DMS114 treated with DMSO at 0.1 percent for 48 hours (cell line): ENCODE measurements around the gene CTNNBL1.
"Not testable (repeated sequence)": the region's sequence is repeated elsewhere in the genome, so short reads cannot be mapped to it uniquely, and the experiment has no call there.

Source experiments
- DNase-seq: peaks from one replicate; lab custom pipeline; 2025; ENCODE audit not compliant: unreplicated experiment; lab: John Stamatoyannopoulos, UW

Gene CTNNBL1

DNA sequence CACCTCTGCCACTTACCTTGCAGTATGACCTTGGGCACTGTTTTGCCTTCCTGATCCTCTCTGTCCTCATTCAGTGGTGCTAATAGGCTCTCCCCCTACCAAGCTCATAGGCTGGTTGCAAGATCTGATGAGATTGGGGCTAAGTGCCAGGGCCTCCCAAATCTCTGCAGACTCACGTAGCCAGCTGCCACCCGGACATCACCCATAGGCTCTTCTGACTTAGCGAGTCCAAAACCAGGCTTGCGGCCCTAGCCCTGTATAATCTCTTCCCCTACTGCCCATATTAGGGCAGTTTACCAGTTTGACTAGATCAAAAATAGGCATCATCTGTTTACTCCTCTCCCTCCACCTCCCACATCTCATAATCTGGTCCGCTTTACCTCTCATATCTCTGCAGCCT, 154.9 kb downstream of the CTNNBL1 start:
- no peak for DNase-seq

DNA sequence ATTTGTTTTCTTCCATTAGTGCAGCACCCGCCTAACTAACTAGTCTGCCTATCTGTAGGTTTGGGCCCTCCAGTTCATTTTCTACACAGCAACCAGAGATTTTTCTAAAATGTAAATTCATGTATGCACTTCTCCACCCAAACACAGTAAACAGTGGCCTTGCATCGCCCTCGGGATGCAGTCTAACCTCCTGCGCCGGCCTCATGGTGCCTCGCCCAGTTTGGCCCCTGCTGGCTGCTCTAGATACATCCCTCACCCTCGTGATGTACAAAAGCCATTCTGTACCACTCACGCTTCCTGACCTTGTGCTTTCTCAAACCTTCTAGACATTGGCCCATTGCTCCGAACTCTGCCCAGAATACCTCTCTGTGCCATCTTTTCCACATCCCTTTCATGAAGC, 155.3 kb downstream of the CTNNBL1 start:
- no peak for DNase-seq

DNA sequence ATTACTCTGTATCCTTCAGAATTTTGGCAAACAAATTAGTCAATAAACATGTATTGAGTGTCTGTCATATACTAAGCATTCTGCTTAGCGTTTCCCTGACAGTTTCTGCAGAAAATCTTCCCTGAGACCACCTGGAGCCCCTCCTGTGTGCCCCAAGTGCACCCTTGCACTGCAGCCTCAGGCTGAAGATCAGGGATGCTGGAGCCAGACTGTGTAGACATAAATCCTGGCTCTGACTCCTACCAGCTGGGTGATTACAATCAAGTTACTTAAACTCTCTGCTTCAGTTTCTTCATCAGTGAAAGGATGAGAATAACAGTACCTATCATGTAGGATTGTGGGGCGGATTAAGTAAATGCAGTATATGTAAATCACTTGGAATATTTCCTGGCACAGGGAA, 155.7 kb downstream of the CTNNBL1 start:
- no peak for DNase-seq

DNA sequence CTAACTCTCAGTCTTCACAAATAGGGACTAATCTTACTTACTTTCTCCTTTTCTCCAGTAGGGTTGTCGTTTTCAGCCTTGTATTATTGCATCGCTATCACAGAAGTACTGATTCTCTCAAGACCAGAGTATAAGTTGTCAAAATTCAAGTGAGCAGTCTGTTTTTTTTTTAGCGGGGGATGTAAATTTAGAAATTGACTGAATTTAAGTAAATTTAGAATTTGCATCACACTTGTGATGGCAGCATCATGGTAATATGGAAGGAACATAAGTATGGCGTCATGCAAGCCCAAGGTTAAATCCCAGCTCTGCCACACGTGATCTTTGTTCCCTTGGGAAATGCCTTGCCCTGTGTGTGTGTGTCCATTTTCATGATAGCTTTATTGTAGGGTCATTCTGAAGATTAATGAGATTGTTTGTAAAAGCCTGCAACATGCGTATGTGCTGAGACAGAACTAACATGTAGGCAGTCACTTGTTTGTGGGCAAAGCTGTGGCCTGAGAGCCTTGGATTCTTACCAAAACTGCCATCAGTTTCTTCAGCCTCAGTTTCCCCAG, 156.3 kb downstream of the CTNNBL1 start:
- no peak for DNase-seq

DNA sequence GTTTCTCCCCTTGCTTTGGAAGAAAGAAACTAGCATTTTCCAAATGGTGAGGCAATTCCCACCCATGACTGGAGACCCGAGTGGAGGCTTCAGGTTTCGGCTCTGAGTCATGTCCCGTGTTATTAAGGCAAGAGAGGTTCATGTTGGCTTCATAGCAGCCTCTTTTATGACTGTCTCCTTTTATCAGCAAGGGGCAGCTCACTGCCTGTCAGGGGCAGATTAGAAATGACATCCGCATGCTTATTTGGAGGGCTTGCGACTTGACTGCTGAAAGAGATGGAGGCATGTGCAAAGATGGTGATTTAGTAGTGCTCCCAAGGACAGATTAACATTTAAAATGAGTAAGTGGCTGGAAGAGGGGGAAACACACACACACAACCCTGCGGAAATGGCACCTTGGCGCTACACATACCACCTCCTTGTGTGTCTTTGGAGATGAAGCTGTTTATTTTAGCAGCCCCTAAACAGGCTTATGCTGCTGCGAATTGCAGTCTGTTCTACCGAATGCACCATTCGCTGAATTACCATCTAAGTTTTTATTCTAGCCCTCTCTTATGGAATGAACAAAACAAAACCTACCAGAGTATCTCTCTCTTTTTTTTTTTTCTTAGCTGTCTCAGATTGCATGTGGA, 157.0 kb downstream of the CTNNBL1 start:
- no peak for DNase-seq

DNA sequence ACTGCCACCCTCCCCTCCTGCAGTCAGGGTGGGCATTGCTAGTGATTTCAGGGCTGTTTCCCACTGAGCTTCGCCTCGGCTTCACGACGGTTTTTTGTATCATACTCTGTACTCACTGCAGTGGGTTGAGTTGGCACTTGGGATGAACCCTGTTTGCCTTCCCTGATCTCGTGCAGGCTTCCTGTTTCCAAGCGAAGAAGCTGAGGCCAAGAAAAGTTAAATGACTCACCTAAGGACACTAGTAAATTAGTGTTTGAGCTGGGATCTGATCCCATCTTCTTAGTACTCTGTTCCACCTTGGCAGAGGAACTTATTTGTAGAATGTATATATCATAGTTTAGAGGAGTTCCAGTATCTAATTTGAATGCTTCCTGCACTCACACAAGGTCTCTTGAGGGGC, 158.8 kb downstream of the CTNNBL1 start:
- DNase-seq, result no peak

DNA sequence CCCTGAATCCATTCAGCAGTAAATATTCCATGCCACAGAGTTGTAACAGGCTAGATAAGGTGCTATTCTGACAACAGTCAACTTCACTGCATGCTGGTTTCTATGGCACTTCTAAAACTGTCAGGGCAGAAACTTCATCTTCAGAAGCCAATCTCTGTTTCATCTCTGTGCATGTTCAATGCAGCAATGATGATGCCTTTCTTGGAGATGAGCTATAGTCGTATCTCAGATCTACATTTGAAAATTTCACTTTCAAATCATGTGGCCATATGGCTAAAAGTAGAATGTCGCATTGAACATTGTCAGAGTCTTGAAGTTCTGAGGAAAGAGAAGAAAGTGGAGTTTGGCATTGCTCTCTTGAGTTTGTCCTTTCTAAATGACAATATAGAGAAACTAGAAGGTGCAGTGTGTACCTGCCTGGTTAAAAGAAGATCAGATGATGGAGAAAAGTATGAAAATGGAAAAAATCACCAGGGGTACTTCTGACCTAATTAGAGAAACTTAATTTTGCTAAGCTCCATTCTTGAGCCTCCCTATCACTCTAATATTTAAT, 160.1 kb downstream of the CTNNBL1 start:
- DNase-seq, result no peak

DNA sequence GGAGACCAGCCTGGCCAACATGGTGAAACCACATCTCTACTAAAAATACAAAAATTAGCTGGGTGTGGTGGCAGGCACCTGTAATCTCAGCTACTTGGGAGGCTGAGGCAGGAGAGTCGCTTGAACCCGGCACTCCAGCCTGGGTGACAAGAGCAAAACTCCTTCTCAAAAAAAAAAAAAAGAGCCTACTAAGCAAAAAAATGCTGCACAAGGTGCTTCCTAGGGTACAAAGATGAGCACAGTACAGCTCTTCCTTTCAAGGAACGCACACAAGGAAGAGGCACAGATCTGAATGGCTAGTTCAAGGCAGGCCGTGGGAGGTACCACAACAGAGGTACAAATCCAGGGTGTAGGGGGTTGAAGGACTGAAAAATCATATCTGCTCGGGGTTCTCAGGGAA, 162.2 kb downstream of the CTNNBL1 start:
- not testable (repeated sequence) for DNase-seq

DNA sequence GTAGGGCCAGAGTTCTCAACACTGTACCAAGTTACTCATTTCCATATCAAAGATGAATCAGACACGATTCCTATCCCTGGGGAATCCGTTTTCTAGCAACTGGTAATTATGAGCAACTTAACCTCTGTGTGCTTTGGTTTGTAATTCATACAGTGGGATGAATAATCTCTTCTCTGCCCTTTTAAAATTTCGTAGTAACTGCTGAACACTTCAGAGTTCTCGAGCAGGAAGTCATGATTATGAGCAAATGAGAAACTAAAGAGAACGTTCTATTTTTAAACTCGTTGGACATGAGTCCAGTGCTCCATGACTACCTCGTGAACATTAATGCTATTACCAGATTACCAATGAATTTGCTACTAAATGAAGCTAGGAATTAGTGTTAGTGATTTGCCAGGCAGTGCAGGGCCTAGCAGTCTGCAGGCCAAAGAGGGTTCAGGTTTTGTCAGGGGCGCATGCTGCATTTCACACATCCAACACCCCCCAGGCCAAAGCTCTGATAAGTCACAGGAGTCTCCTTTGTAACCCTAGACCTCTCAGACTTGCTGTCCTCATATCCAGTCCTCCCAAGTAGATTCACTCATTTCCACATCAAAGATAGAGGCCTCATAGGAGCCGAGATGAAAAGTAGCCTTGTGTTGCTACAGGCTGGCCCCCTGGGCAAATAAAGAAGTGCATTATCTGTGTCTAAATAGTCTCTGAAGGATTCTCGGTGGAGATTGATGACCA, 163.3 kb downstream of the CTNNBL1 start:
- DNase-seq, result no peak

DNA sequence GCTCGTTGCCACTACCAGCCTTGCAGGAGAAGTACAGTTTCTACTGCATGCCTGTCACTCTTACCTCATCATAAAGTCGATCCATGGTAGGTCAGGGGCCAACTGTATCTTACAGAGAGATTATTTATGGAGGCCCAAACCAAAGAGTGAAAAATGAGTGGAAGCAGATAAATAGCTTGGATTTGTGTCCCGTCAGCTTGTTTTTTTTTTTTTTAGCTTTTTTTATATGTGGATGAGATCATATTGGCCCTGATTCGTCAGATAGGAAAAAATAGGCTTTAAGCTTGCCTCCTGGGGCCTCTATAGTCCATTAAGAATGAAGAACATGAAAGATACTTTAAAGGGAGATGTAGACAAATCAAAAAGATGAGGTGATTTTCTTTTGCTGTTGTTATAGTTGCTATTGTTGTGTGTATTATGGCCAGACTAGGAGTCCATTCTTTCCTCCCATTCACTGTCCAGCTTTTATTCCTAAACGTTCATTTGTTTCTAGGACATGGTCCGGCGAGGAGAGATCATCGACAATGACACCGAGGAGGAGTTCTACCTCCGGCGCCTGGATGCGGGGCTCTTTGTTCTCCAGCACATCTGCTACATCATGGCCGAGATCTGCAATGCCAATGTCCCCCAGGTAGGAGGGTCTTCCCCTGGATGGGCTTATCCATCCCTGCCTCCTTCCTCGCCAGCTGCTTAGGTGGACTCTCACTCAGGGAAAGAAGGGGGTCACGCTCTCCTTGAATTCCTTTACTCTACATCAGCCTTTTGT, 165.8 kb downstream of the CTNNBL1 start:
- no peak for DNase-seq

DNA sequence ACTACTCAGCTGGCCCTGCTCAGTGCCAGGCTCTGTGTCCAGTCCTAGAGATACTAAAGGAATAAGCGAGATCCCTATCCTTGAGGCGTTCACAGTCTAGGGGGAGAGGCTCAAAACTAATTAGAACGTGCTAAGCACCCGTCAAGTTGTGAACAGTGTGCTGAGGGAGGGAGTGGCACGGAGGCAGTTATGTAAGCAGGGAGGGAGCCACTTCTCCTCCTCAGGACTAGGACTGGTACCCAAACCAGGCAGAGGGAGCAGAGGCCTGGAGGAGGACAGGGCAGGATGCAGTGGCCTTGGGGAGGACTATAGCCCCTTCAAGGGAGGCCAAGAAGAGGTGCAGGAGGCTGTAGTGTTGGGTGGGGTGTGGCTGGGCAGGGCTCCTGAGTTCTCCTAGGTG, 169.5 kb downstream of the CTNNBL1 start:
- DNase-seq, result no peak

DNA sequence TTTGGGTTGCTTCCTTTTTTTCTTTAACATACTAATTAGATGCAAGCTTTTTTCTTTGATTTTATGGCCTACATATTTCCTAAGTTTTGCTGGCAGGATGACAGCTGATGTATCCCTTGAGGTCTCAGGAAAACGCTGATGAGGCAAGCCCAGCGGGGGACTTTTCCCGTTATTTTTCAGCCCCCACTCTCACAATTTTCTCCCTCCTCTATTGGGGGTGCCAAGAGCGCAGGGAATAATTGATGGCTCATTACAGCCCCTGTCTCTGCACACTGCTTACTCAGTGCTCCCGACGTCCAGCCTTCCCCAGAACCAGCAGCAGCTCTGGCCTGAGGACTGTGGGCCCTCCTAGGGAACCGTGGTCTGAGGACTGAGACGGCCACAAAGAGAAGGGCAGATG, 170.5 kb downstream of the CTNNBL1 start:
- DNase-seq, result no peak

DNA sequence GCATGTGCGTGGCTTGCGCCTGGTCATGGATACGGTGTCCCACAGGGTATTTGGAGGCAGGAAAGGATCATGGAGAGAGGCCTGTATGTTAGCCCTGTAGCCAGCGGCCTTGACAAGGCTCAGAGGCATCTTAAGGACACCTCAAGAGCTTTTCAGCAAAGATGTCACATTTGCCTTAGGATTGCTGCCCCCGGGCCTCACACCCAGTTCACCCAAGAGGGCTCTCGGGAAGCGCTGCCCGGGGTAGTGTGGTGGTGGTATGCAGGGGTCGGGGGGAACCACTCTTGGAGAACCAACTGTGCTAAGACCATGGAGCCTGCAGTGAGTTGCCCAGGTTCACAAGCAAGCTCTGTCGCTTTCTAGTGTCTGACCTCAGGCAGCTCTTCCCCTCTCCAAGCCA, 172.2 kb downstream of the CTNNBL1 start:
- DNase-seq, result no peak

DNA sequence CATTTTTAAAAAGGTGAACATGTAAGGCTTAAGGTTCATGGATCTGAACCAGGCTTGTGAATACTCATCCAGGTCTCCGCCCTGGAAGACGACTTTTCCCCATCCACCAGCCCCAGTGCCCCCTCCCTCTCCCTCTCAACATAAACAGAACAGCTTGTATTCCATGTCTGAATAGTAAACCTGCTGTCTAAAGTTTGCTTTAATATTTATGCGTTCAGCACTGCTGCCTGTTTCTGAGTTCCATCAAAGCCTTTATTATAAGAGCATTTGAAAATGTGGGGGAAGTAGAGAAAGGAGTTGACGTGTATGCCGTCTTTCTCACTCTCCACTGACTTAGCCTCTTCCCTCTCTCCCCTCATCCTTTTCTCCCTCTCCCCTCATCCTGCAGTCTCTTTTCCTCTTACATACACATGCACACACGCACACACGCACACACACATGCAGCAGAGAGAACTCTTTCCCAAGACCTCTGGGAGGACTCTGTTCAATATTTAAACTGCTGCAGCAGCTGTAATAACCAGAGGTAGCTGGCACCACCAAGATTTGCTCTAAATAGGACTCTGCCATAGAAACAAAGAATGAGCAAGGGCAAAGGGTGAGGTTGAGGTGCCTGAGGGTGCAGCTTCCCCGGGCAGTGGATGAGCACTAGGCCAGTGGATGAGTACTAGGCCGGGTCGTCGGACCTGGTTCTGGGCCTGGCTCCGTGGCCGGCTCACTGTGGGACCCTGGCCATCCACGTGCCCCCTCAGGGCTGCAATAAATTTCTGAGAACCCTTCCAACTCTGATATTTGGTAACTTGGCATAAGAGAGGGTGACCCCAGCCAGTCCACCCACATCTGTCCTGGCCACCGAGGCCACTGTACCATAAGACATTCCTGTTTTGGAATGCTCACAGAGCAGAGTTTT, 173.7 kb downstream of the CTNNBL1 start:
- no peak for DNase-seq

DNA sequence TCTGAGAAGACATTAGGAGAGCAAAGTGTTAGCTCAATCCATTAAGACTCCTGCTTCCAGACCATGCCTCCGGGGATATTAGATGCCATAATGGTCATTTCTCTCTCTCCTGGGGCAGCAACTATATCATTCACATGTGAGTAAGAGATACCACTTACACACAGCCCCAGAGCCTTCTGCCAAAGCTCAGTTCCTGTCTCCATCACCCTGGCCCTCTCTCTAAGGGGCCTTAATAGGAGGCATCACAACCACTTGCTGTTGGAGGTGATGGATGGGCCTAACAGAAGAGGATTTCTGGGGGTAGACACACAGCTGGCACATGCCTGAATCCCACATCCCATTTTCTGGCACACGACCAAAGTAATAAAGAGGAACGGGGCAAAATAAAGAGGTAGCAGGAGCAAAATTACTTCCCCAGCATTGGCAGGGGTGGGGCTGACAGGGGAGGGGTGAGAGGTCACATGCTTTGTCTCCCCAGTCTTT, 175.1 kb downstream of the CTNNBL1 start:
- DNase-seq, result no peak

DNA sequence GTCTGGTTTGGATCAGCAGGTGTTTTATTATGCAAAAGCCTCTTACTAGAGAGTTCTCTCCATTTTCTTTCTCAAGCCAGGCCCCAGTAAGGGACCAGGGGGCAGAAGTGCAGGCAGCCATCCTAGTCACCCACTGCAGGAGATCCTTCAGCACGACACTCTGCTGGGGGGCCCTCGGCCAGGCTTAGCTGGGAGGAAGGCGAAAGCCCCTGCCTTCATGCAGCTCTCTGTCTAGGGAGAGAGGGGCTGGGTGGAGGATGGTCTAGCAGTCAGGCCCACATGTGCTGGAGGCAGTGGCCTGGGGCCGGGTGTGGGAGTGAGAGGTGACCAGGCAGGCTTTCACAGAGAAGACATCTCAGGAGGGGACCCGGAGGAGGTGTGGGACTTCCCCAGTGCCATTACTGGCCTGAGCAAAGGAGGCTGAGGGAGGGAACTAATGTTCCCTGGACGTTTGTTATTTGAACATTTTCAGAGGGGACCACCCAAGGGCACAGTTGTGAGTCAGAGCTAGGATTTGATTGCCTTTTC, 175.6 kb downstream of the CTNNBL1 start:
- no peak for DNase-seq

DNA sequence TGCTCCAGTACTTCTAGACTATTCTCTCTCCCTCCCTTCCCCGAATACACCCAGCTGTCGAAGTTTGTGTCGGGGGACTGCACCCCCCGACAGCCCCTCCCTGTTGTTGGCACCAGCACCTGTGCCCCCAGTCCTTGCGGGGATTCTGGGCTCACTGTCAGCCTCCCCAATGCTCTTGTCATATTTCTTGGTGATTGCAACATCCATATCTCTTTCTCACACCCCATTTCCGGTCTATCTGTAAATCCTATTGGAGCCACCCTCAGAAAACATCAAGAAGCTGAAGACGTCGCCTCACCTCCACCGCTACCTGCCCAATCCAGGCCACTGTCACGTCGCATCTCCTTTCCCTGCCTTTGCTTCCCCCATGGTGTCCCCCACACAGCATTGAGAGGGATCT, 176.5 kb downstream of the CTNNBL1 start:
- no peak for DNase-seq

DNA sequence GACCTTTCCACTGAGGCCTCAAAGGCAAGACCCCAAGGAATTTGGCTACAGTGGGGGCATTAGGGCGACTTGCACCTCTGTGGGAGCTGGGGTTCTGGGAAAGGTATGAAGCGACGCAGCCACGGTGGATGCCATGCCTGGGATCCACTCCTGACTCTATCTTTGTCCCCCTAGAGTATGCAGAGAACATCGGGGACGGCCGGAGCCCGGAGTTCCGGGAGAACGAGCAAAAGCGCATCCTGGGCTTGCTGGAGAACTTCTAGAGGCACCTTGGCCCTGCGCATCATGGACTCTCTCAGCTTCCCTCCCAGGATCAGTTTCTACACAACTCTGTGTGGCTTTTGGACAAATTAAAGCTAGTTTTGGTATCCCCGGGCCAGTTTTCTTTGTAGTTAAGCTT, 177.9 kb downstream of the CTNNBL1 start:
- DNase-seq, result no peak

DNA sequence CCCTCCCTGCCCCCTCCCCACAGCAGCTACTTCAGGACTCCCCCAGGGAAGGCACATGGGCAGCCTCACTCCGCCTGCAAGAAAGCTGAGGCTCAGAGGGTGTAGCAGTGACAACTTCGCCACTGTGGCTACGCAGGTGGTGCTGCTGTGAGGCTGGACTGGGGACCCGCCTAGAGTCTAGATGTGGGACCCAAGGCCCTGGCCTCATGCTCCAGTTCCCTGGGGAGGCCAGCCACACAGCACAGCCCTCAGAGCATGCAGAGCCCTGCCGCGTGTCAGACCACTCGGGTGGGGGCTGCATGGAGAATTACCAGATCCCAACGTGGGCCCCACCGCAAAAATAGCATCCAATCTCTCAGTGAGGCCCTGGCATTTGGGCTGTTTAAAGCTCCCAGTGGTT, 178.3 kb downstream of the CTNNBL1 start:
- no peak for DNase-seq

DNA sequence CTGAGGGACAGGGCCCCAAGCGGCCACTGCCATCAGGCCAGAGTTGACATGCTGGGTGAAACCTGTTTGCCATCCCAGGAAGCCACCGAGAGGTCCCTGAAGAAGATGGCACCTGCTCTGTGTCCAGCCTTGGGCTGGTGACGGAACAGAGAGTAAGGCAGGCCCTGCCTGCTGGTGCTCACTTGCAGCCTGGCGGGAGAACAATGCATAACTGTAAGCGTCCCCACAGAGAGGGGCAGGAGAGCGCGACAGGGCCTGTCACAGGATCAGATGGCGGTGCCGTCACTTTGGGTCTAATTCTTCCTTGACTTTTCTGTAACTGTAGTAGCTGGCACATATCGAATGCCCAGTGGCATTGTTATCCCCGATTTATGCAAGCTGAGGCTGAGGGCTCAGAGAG, 180.1 kb downstream of the CTNNBL1 start:
- no peak for DNase-seq
